HepG2 (cell line): Measurements from ENCODE around the gene TOM1L2.

Experiments
- AGO1 ChIP-seq: fragments of 200-400 bp; formaldehyde crosslinking; IDR thresholded peaks from 2 replicates; pipeline ENCODE4 v1.6.1; 2017; ENCODE audit warnings: mild to moderate bottlenecking, low read depth, low read length, moderate library complexity; ENCODE audit not compliant: poor library complexity, severe bottlenecking
- BHLHE40 ChIP-seq: IDR thresholded peaks from 2 replicates; pipeline ENCODE4 v1.6.1; 2011; ENCODE audit warnings: low read length, improper control_type of control experiment
- ELF1 ChIP-seq: sonication (generic); formaldehyde crosslinking; IDR thresholded peaks from 2 replicates; pipeline ENCODE4 v1.4.0; 2020; ENCODE audit warnings: missing genetic modification reagents
- EZH2 ChIP-seq: conservative IDR thresholded peaks from 2 replicates; pipeline ENCODE4 v1.6.1; 2012; ENCODE audit warnings: mild to moderate bottlenecking, low read depth, low read length, moderate library complexity
- FOSL1 ChIP-seq: sonication (generic); formaldehyde crosslinking; IDR thresholded peaks from 2 replicates; pipeline ENCODE4 v1.9.0; 2021; ENCODE audit warnings: missing genetic modification reagents, borderline replicate concordance
- HNRNPLL ChIP-seq: fragments of 200-400 bp; formaldehyde crosslinking; IDR thresholded peaks from 2 replicates; pipeline ENCODE4 v1.6.1; 2017; ENCODE audit warnings: mild to moderate bottlenecking, low read depth, low read length; ENCODE audit not compliant: poor library complexity, severe bottlenecking
- ISL2 ChIP-seq: sonication (generic); formaldehyde crosslinking; IDR thresholded peaks from 2 replicates; pipeline ENCODE4 v1.5.0; 2020; ENCODE audit warnings: missing genetic modification reagents
- RAD21 ChIP-seq: fragments of 450-650 bp; formaldehyde crosslinking; IDR thresholded peaks from 2 replicates; pipeline ENCODE4 v1.5.0; 2020; ENCODE audit warnings: mild to moderate bottlenecking
- RFX5 ChIP-seq: IDR thresholded peaks from 2 replicates; pipeline ENCODE4 v1.6.1; 2011; ENCODE audit warnings: low read depth, low read length, improper control_type of control experiment
- ZNF354B ChIP-seq: sonication (generic); formaldehyde crosslinking; IDR thresholded peaks from 2 replicates; pipeline ENCODE4 v1.8.0; 2022; ENCODE audit warnings: mild to moderate bottlenecking, missing genetic modification reagents
- TF ChIP-seq, protein P1 (sequence below): sonication (generic); formaldehyde crosslinking; IDR thresholded peaks from 2 replicates; pipeline ENCODE4 v1.5.0; 2020; ENCODE audit warnings: mild to moderate bottlenecking, missing genetic modification reagents, moderate library complexity
- TF ChIP-seq, protein P2 (sequence below): sonication (generic); formaldehyde crosslinking; IDR thresholded peaks from 2 replicates; pipeline ENCODE4 v1.4.0; 2020; ENCODE audit warnings: missing genetic modification reagents, borderline replicate concordance
- TF ChIP-seq, protein P3 (sequence below): sonication (generic); formaldehyde crosslinking; IDR thresholded peaks from 2 replicates; pipeline ENCODE4 v1.8.0; 2022; ENCODE audit warnings: low read depth, missing genetic modification reagents
- TF ChIP-seq, protein P4 (sequence below): sonication (generic); formaldehyde crosslinking; conservative IDR thresholded peaks from 2 replicates; pipeline ENCODE4 v1.8.0; 2022; ENCODE audit warnings: missing genetic modification reagents

DNA sequence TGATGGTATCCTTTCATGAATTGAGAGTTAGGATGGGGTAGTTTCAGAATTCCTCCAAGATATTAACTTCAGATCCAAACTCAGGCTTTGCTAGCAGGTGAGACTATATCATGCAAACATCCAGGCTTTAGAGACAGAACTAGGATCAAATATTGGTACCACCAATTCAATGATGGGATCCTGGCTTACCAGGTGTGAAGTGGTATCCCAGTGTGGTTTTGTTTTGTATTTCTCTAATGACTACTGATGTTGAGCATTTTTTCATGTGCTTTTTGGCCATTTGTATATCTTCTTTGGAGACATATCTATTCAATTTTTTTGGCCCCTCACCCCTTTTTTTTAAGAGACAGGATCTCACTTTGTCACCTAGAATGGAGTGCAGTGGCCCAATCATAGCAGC is 57.0 kb downstream of the TOM1L2 start:
- TF ChIP-seq, protein P1, sequence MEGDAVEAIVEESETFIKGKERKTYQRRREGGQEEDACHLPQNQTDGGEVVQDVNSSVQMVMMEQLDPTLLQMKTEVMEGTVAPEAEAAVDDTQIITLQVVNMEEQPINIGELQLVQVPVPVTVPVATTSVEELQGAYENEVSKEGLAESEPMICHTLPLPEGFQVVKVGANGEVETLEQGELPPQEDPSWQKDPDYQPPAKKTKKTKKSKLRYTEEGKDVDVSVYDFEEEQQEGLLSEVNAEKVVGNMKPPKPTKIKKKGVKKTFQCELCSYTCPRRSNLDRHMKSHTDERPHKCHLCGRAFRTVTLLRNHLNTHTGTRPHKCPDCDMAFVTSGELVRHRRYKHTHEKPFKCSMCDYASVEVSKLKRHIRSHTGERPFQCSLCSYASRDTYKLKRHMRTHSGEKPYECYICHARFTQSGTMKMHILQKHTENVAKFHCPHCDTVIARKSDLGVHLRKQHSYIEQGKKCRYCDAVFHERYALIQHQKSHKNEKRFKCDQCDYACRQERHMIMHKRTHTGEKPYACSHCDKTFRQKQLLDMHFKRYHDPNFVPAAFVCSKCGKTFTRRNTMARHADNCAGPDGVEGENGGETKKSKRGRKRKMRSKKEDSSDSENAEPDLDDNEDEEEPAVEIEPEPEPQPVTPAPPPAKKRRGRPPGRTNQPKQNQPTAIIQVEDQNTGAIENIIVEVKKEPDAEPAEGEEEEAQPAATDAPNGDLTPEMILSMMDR (CRISPR knock-in tag): no peak
- TF ChIP-seq ELF1 (CRISPR knock-in tag): no peak
- no peak for TF ChIP-seq AGO1
- TF ChIP-seq, protein P2, sequence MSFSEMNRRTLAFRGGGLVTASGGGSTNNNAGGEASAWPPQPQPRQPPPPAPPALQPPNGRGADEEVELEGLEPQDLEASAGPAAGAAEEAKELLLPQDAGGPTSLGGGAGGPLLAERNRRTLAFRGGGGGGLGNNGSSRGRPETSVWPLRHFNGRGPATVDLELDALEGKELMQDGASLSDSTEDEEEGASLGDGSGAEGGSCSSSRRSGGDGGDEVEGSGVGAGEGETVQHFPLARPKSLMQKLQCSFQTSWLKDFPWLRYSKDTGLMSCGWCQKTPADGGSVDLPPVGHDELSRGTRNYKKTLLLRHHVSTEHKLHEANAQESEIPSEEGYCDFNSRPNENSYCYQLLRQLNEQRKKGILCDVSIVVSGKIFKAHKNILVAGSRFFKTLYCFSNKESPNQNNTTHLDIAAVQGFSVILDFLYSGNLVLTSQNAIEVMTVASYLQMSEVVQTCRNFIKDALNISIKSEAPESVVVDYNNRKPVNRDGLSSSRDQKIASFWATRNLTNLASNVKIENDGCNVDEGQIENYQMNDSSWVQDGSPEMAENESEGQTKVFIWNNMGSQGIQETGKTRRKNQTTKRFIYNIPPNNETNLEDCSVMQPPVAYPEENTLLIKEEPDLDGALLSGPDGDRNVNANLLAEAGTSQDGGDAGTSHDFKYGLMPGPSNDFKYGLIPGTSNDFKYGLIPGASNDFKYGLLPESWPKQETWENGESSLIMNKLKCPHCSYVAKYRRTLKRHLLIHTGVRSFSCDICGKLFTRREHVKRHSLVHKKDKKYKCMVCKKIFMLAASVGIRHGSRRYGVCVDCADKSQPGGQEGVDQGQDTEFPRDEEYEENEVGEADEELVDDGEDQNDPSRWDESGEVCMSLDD (CRISPR knock-in tag): no peak
- no peak for TF ChIP-seq RFX5
- TF ChIP-seq, protein P3, sequence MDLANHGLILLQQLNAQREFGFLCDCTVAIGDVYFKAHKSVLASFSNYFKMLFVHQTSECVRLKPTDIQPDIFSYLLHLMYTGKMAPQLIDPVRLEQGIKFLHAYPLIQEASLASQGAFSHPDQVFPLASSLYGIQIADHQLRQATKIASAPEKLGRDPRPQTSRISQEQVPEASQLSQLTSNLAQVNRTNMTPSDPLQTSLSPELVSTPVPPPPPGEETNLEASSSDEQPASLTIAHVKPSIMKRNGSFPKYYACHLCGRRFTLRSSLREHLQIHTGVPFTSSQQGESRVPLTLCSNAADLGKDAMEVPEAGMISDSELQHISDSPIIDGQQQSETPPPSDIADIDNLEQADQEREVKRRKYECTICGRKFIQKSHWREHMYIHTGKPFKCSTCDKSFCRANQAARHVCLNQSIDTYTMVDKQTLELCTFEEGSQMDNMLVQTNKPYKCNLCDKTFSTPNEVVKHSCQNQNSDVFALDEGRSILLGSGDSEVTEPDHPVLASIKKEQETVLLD (CRISPR knock-in tag): no peak
- TF ChIP-seq EZH2: no peak
- no peak for TF ChIP-seq ZNF354B (CRISPR knock-in tag)
- no peak for TF ChIP-seq ISL2
- TF ChIP-seq HNRNPLL: no peak
- TF ChIP-seq, protein P4, sequence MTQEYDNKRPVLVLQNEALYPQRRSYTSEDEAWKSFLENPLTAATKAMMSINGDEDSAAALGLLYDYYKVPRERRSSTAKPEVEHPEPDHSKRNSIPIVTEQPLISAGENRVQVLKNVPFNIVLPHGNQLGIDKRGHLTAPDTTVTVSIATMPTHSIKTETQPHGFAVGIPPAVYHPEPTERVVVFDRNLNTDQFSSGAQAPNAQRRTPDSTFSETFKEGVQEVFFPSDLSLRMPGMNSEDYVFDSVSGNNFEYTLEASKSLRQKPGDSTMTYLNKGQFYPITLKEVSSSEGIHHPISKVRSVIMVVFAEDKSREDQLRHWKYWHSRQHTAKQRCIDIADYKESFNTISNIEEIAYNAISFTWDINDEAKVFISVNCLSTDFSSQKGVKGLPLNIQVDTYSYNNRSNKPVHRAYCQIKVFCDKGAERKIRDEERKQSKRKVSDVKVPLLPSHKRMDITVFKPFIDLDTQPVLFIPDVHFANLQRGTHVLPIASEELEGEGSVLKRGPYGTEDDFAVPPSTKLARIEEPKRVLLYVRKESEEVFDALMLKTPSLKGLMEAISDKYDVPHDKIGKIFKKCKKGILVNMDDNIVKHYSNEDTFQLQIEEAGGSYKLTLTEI: no peak
- TF ChIP-seq FOSL1 (CRISPR knock-in tag): no peak
- TF ChIP-seq BHLHE40: no peak
- TF ChIP-seq RAD21 (CRISPR knock-in tag): no peak
